ENCODE measurements around the gene GPC3.

GRCh38 chrX:134007716-134008115 is 22.3 kb upstream of the GPC3 start:
- TF ChIP-seq CTCF (IDR thresholded peaks at IDR 0.05): no peak
- no peak for TF ChIP-seq POLR2A (IDR thresholded peaks at IDR 0.05)

Data from stomach (tissue), 4 donors.